Esophagus squamous epithelium (tissue), 4 donors: ENCODE measurements around the gene C11orf24.

ENCODE experiments used
- POLR2A ChIP-seq, 4 donors: fragments of 450-650 bp; IDR thresholded peaks; one replicate each; pipeline ENCODE4 v1.6.1; 2017; ENCODE audit warnings: antibody characterized with exemption in 4 of 4, mild to moderate bottlenecking in 4 of 4, moderate library complexity in 3 of 4
- TF ChIP-seq, protein P1 (sequence below), 6 experiments: fragments of 450-650 bp in 4 of 6; fragments of 200-600 bp in 2 of 6; sonication (generic) in 2 of 6; IDR thresholded peaks; one replicate each; pipeline ENCODE4 v1.5.1; 2016 to 2019; ENCODE audit warnings: antibody characterized with exemption in 6 of 6, mild to moderate bottlenecking in 4 of 6, moderate library complexity in 4 of 6

DNA sequence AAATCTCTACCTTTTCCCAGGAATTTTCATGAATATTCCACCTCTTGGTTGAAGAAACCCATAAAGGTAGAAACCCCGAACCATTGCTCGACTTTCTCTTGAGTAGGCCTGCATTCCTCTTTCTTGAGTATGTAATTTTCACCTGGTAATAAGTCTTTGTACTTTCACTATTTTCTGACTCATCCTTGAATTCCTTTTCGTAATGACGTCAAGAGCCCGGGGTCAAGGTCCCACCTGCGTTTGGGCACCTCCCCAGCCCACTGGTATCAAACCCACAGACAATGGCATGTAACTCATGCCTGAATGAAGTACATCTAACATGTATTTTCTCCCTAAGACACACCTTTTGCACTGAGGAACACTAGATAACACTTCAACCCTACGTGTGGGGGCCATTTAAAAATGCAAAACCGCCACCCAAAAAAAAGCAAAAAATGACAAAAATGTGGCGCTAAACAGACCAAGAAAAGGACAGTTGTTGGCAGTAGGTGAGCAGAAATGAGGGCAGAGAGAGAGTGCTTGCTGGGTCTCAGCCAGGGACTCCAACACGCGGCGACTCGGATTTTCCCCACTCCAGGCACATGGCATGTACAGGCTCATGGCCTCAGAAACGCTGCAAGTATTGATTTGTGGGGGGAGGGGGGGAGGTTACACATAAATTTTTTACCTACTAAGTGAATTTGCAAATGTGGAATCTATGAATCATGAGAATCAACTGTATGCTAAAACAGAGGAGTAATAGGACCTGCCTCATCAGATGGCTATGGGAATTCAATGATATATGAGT lies 4.1 kb upstream of the C11orf24 start:
- TF ChIP-seq, protein P1, sequence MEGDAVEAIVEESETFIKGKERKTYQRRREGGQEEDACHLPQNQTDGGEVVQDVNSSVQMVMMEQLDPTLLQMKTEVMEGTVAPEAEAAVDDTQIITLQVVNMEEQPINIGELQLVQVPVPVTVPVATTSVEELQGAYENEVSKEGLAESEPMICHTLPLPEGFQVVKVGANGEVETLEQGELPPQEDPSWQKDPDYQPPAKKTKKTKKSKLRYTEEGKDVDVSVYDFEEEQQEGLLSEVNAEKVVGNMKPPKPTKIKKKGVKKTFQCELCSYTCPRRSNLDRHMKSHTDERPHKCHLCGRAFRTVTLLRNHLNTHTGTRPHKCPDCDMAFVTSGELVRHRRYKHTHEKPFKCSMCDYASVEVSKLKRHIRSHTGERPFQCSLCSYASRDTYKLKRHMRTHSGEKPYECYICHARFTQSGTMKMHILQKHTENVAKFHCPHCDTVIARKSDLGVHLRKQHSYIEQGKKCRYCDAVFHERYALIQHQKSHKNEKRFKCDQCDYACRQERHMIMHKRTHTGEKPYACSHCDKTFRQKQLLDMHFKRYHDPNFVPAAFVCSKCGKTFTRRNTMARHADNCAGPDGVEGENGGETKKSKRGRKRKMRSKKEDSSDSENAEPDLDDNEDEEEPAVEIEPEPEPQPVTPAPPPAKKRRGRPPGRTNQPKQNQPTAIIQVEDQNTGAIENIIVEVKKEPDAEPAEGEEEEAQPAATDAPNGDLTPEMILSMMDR (IDR thresholded peaks at IDR 0.05): no peak
- no peak for TF ChIP-seq POLR2A (IDR thresholded peaks at IDR 0.05)
